Osteoblast (primary cell): ENCODE measurements around the gene CMSS1. TPM values are rescaled to one million over a fixed set of nuclear protein-coding genes. Genes with fewer than 3 reads are reported as not detected.

Experiments
- DNase-seq: peaks from one replicate; pipeline ENCODE4 v3.0.0; 2011; ENCODE audit warnings: low spot score, mixed read lengths; ENCODE audit not compliant: insufficient read length; ENCODE audit errors: missing footprints
- H2AFZ ChIP-seq: 2 replicates; pipeline ENCODE4 v1.6.0; 2011; ENCODE audit warnings: mild to moderate bottlenecking, low read length
- H3K27ac ChIP-seq: 2 replicates; pipeline ENCODE4 v1.5.1; 2011; ENCODE audit warnings: mild to moderate bottlenecking, low read depth, low read length, moderate library complexity
- H3K27me3 ChIP-seq: 2 replicates; pipeline ENCODE4 v1.6.0; 2012; ENCODE audit warnings: mild to moderate bottlenecking, control low read depth, inconsistent platforms, low read length, moderate library complexity; ENCODE audit not compliant: insufficient read depth
- H3K36me3 ChIP-seq: 2 replicates; pipeline ENCODE4 v1.5.1; 2011; ENCODE audit warnings: mild to moderate bottlenecking, low read length, control low read depth, moderate library complexity; ENCODE audit not compliant: insufficient read depth
- H3K4me1 ChIP-seq: 2 replicates; pipeline ENCODE4 v1.5.1; 2011; ENCODE audit warnings: mild to moderate bottlenecking, low read length, control low read depth, moderate library complexity; ENCODE audit not compliant: insufficient read depth
- H3K4me2 ChIP-seq: 2 replicates; pipeline ENCODE4 v1.6.0; 2011; ENCODE audit warnings: mild to moderate bottlenecking, low read length; ENCODE audit not compliant: insufficient read depth
- H3K4me3 ChIP-seq: fragments of 200-600 bp; sonication (generic); 3 replicates; pipeline ENCODE4 v1.5.1; 2012; ENCODE audit warnings: mild to moderate bottlenecking, low read length, inconsistent platforms; ENCODE audit not compliant: insufficient read depth
- H3K79me2 ChIP-seq: 2 replicates; pipeline ENCODE4 v1.6.0; 2012; ENCODE audit warnings: mild to moderate bottlenecking, low read length, control low read depth, inconsistent platforms; ENCODE audit not compliant: insufficient read depth
- H3K9me3 ChIP-seq: 2 replicates; pipeline ENCODE4 v1.5.1; 2011; ENCODE audit warnings: low read depth, low read length, control low read depth
- H4K20me1 ChIP-seq: 2 replicates; pipeline ENCODE4 v1.6.0; 2012; ENCODE audit warnings: mild to moderate bottlenecking, low read length, control low read depth; ENCODE audit not compliant: insufficient read depth
- total RNA-seq: library from RNA; depleted of rRNA; stranded (reverse); fragments of >200 nt; gene quantifications from 2 replicates; pipeline ENCODE4 v1.2.3, GENCODE V29; 2012
- TF ChIP-seq, protein P1 (sequence below): IDR thresholded peaks from 2 replicates; pipeline ENCODE4 v1.5.1; 2011; ENCODE audit warnings: mild to moderate bottlenecking, low read depth, low read length, moderate library complexity; ENCODE audit errors: extremely low read depth

CMSS1 gene
- total RNA-seq, 1 donor, result 15.9 TPM

DNA sequence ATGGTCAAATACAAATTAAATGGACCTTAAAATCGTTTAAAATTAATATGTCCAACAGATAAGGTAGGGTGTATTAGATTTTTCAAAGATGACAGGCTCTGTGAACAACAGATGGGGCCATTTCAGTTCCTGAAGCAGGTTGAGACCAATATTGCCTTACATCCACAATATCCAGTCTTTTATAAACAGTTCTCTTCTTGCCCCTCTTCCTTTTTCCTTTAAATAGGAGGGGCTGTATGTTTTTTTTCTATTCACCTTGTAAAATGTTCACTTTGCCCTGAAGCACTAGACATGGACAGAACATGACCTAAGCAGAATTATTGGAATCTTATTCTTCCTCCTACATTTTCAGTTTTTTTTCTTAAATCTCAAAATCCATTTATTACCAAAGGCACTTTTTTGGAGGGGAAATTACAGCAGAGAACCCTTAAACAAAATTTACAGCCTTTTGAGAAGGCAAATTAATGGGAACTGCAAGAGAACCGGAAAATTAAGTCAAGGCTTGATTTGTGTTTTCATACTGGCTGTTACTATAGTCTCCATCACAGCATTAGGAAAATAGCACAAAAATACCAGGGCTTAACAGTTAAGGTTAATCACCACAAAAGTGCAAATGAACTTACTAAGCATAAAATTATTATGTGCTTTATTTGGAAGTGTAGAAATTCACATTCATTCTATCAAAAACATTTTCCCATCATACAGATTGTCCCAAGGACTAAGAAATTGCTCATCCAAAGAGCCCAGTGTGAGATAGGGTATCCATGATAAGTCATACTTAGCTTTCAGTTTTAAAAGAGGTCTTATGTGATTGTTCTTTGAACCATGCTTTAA is 55.8 kb downstream of the CMSS1 start:
- peak overlapping the region; percentile 81 for H3K4me2 ChIP-seq
- no peak for DNase-seq
- no peak overlapping the region for H2AFZ ChIP-seq
- no peaks in the 10 kb centered on the region for H3K9me3 ChIP-seq
- H3K4me1 ChIP-seq, result peaks cover 37% of the 10 kb centered on the region
- no peaks in the 10 kb centered on the region for H4K20me1 ChIP-seq
- peaks cover 71% of the 10 kb centered on the region for H3K79me2 ChIP-seq
- peaks cover 15% of the 10 kb centered on the region for H3K36me3 ChIP-seq
- H3K27me3 ChIP-seq, result no peaks in the 10 kb centered on the region
- TF ChIP-seq, protein P1, sequence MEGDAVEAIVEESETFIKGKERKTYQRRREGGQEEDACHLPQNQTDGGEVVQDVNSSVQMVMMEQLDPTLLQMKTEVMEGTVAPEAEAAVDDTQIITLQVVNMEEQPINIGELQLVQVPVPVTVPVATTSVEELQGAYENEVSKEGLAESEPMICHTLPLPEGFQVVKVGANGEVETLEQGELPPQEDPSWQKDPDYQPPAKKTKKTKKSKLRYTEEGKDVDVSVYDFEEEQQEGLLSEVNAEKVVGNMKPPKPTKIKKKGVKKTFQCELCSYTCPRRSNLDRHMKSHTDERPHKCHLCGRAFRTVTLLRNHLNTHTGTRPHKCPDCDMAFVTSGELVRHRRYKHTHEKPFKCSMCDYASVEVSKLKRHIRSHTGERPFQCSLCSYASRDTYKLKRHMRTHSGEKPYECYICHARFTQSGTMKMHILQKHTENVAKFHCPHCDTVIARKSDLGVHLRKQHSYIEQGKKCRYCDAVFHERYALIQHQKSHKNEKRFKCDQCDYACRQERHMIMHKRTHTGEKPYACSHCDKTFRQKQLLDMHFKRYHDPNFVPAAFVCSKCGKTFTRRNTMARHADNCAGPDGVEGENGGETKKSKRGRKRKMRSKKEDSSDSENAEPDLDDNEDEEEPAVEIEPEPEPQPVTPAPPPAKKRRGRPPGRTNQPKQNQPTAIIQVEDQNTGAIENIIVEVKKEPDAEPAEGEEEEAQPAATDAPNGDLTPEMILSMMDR, result no peak
- peak overlapping the region; percentile 41 for H3K27ac ChIP-seq
- H3K4me3 ChIP-seq, result peak overlapping the region; percentile 90

GRCh38 chr3:99874237-99875002 is 56.8 kb downstream of the CMSS1 start:
- peak overlapping the region; percentile 90 for H3K4me3 ChIP-seq
- no peaks in the 10 kb centered on the region for H3K9me3 ChIP-seq
- H3K4me2 ChIP-seq, result peak overlapping the region; percentile 81
- H3K27me3 ChIP-seq, result no peaks in the 10 kb centered on the region
- peaks cover 63% of the 10 kb centered on the region for H3K79me2 ChIP-seq
- H3K4me1 ChIP-seq, result peaks cover 37% of the 10 kb centered on the region
- no peak overlapping the region for H2AFZ ChIP-seq
- H3K36me3 ChIP-seq, result peaks cover 14% of the 10 kb centered on the region
- no peak for DNase-seq
- TF ChIP-seq, protein P1, result no peak
- no peaks in the 10 kb centered on the region for H4K20me1 ChIP-seq
- peak overlapping the region; percentile 91 for H3K27ac ChIP-seq

DNA sequence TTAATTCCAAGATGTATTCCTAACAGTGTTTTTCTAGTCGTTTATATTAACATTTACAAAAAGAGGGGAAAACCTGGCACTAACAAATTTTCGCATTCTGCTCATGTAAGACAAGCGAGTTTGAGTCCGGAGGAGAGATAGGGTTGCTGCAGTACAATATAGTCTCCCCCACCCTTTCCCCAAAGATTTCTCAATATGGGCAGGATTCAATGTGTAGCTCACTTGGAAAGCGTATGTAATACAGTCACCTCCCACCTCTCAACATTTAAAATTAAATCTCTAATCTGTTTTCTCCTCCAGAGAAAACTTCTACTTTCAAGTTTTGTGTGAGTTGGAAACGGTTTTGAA is 57.9 kb downstream of the CMSS1 start:
- H3K4me3 ChIP-seq, result peak overlapping the region; percentile 90
- H4K20me1 ChIP-seq, result no peaks in the 10 kb centered on the region
- peak overlapping the region; percentile 81 for H3K4me2 ChIP-seq
- H3K4me1 ChIP-seq, result peaks cover 37% of the 10 kb centered on the region
- no peaks in the 10 kb centered on the region for H3K27me3 ChIP-seq
- TF ChIP-seq, protein P1, result no peak
- H3K79me2 ChIP-seq, result peaks cover 54% of the 10 kb centered on the region
- DNase-seq, result peak; percentile 36
- H3K36me3 ChIP-seq, result peaks cover 9% of the 10 kb centered on the region
- H3K27ac ChIP-seq, result peak overlapping the region; percentile 91
- no peaks in the 10 kb centered on the region for H3K9me3 ChIP-seq
- peak overlapping the region; percentile 63 for H2AFZ ChIP-seq
